Pons (tissue), 1 donor: ENCODE data around the gene SNAPC2.
"Not testable (repeated sequence)": the region's sequence is repeated elsewhere in the genome, so short reads cannot be mapped to it uniquely, and the experiment has no call there.

ENCODE experiments used
- DNase-seq: peaks from one replicate; pipeline ENCODE4 v3.0.0-alpha.2; 2016; ENCODE audit warnings: low spot score

Gene SNAPC2

DNA sequence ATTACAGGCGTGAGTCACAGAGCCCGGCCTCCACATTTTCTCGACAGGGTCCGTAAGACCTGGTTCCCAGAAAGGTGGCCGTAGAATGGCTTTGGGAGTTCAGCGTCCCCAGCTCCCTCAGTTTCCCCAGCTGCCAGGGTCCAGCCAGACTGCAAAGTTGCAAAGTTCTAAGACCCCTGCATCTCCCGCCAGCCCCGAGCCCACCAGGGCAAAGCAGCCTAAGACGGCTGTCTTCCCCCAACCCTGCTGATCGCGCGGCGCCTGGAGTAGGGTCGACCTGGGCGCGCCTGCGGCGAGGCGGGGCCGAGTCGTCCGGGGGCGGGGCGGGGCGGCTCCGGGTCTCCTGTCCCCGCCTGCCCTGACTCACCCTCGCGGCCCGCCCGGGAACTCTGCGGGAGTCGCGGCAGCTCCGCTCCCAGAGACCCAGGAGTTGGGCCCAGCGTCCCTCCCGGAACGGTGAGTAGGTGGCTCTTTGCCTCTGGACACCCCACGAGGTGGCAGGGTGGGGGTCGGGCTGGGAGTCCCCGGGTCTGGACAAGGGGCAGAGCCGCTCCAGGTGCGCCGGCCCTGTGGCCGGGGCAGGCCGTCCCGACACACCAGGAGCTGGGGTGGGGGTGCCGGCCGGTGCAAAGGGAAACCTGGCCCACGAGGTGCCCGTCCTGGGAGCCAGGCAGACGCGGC lies 31.9 kb upstream of the SNAPC2 start, which contains the start of gene LRRC8E:
LRRC8E (plus strand) TSS at position 366 of the 681 bp plus-strand sequence. CDS start 7,094 bp downstream, outside the sequence.
- no peak for DNase-seq

DNA sequence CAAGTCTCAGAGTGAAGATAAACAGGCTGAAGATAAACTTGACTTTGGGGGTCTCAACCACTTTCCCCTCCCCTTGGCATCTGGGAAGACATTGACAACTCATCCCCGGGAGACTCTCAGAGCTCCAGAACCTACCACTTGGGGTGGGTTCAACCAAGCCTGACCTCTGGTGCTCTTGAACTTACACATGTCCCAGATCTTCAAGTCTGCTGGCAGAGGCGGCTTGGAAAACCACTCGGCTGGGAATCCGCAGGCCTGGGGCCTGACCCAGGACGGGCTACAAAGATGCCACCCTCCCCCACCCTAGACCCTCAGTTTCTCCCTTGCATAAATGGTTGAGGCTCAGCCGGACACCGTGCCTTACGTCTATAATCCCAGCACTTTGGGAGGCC lies 31.3 kb upstream of the SNAPC2 start:
- DNase-seq = no peak

DNA sequence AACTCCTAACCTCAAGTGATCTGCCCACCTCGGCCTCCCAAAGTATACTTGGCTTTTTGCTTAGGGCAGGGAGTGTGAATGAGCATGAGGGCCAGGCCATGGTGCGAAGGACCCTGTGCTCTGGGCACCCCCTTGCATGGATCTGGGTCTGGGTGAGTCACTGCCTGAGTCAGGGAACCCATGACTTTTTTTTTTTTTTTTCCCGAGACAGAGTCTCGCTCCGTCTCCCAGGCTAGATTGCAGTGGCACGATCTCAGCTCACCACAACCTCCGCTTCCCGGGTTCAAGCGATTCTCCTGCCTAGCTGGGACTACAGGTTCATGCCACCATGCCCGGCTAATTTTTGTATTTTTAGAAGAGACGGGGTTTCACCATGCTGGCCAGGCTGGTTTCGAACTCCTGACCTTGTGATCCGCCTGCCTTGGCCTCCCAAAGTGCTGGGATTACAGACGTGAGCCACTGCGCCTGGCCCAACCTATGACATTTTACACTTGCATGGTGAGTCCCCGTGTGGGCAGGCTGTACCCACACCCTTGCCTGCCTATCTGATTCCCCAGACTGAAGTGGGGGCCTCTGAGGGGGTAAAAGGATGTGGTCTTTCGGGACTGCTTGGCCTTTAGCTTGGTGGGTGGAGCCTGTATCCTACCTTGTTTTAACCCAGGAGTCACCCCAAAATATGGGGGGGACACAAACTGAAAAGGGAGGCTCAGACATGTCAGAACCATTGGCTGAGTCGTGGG lies 26.6 kb upstream of the SNAPC2 start:
- DNase-seq = not testable (repeated sequence)

DNA sequence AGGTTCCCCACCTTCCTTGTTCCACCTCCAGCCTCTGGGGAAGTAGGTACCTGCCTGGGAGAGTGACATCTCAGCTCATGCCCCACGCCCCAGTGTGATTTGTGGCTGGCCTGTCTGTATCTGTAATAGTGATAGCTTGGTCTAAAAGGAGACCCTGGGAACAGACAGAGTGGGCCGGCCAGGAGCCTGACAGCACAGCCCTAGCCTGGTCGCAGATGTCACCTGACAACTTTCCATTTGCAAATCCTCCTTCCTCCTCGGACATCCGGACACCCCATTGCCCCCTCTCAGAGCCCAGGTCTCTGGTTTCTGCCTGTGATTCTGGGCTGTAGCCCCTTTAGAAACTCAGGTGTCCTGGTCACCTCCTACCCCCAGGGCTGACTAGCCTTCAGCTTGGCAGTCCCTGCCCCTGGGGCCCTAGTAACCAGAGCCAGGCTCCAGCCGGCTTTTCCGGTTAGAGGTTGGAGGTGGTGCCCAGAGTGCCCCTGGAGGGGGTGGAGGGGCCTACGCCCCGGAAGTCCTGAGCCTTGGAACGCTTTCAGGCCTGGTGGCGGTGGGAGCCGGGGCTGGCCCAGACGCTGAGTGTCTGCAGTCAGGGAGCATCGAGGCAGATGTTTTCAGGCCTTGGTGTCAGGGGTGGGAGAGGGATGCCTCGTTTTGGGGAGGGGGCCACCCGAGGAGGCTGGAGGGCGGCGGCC lies 25.4 kb upstream of the SNAPC2 start:
- no peak for DNase-seq

DNA sequence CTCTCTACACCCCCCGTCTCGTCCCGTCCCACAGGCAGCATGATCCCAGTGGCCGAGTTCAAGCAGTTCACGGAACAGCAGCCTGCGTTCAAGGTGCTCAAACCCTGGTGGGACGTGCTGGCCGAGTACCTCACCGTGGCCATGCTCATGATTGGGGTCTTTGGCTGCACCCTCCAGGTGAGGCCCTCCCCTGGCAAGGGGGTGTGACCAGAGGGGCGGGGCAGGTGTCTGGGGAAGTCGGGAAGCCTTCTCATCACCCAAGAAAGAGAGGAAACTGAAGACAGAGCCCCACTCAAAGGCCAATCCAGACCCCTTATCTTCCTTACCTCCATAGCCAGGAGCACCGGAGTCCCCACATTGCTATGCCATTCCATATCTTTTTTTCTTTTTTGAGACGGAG lies 24.6 kb upstream of the SNAPC2 start:
- no peak for DNase-seq

DNA sequence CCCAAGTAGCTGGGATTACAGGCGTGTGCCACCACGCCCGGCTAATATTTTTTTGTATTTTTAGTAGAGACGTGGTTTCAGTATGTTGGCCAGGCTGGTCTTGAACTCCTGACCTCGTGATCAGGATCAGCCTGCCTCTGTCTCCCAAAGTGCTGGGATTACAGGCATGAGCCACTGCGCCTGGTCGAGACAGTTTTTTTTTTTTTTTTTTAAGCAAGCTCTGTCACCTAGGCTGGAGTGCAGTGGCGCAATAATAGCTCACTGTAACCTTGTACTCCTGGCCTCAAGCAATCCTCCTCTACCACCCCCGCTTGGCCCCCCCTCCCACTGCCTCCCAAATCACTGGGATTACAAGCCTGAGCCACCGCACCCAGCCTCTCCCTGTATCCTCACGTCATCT lies 22.8 kb upstream of the SNAPC2 start:
- no peak for DNase-seq

- DNase-seq = no peak
Observed at GRCh38 chr19:7898967-7899366, 21.2 kb upstream of the SNAPC2 start.

DNA sequence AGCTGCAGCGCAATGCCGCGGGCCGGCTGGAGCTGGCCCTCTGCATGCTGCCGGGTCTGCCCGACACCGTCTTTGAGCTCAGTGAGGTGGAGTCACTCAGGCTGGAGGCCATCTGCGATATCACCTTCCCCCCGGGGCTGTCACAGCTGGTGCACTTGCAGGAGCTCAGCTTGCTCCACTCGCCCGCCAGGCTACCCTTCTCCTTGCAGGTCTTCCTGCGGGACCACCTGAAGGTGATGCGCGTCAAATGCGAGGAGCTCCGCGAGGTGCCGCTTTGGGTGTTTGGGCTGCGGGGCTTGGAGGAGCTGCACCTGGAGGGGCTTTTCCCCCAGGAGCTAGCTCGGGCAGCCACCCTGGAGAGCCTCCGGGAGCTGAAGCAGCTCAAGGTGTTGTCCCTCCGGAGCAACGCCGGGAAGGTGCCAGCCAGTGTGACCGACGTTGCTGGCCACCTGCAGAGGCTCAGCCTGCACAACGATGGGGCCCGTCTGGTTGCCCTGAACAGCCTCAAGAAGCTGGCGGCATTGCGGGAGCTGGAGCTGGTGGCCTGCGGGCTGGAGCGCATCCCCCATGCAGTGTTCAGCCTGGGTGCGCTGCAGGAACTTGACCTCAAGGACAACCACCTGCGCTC lies 20.3 kb upstream of the SNAPC2 start:
- DNase-seq = no peak

GRCh38 chr19:7900401-7900870 lies 19.7 kb upstream of the SNAPC2 start:
- DNase-seq = no peak

GRCh38 chr19:7900931-7901330 lies 19.2 kb upstream of the SNAPC2 start:
- DNase-seq = no peak

GRCh38 chr19:7901337-7901736 lies 18.8 kb upstream of the SNAPC2 start:
- DNase-seq = no peak

GRCh38 chr19:7902796-7903243 lies 17.3 kb upstream of the SNAPC2 start:
- no peak for DNase-seq

- peak; percentile 99 for DNase-seq
Observed at GRCh38 chr19:7903244-7904073, 16.7 kb upstream of the SNAPC2 start, which contains the start of gene MAP2K7. MAP2K7 (plus strand) TSS chr19:7903877; CDS start chr19:7903945, 68 bp downstream.

GRCh38 chr19:7904074-7905020 lies 15.8 kb upstream of the SNAPC2 start:
- DNase-seq = no peak

GRCh38 chr19:7905268-7905667 lies 14.9 kb upstream of the SNAPC2 start:
- no peak for DNase-seq

DNA sequence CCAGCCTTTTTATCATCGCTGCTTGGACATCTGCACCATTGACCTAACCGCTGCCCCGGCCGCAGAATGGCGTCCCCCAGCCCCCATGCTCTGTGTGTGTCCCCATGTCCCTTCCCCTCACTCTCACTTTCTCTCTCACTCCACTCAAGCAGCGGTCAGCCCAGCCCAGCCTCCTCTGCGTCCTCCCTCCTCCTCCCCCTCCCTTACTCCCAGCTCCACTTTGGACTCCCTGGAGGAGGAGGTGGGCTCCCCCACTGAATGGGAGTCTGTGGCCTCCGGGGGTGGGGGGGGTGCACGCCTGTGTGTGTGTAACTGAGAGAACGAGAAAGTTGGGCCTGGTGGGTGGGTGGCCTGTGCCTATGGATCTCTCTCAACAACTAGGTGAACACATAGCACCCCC lies 14.3 kb upstream of the SNAPC2 start:
- DNase-seq = no peak

DNA sequence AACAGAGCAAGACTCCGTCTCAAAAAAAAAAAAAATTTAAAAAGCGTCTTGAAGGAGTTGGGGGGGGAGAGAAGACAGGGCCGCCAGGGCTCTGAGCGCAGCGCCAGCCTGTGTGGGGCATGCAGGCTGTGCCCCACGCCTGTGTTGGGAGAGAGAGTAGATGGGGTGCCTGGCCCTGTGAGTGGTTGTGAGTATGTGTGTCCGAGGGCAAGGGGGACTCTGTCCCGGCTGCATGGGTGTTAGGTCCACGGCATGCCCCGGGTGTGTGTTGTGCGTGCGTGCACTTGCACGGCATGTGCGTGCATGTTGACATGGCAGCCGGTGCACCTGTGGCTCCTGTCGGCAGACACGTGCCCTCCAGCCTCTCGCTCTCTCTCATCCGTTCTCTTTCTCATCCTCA lies 13.0 kb upstream of the SNAPC2 start:
- no peak for DNase-seq

GRCh38 chr19:7907544-7907943 lies 12.6 kb upstream of the SNAPC2 start:
- DNase-seq = no peak

- DNase-seq = no peak
Observed at GRCh38 chr19:7908078-7908699, 11.9 kb upstream of the SNAPC2 start.
